BJ (cell line): ENCODE measurements around the gene SEZ6. TPM values are rescaled to one million over a fixed set of nuclear protein-coding genes. Genes with fewer than 3 reads are reported as not detected.

Source experiments
- CTCF ChIA-PET: fragments of 350-600 bp; formaldehyde crosslinking; extraction: SDS; loops from one replicate; lab custom pipeline; 2021; ENCODE audit warnings: antibody characterized with exemption, inconsistent platforms; lab: Yijun Ruan, JAX
- POLR2A ChIA-PET: fragments of 300-600 bp; sonication (Branson Sonifier 250); formaldehyde crosslinking; extraction: SDS; loops from one replicate; lab custom pipeline; 2021; ENCODE audit warnings: antibody characterized with exemption; lab: Charles Lee
- DNase-seq: peaks from one replicate; pipeline ENCODE4 v3.0.0-alpha.2; 2011; ENCODE audit warnings: low read depth
- H3K27me3 ChIP-seq: 2 replicates; pipeline ENCODE4 v1.6.0; 2011; ENCODE audit warnings: low read length; ENCODE audit not compliant: control insufficient read depth, insufficient read depth
- H3K36me3 ChIP-seq: 2 replicates; pipeline ENCODE4 v1.5.1; 2011; ENCODE audit warnings: low read length; ENCODE audit not compliant: control insufficient read depth, insufficient read depth
- H3K4me3 ChIP-seq: 2 replicates; pipeline ENCODE4 v1.5.1; 2011; ENCODE audit warnings: low read depth, mild to moderate bottlenecking, control low read depth, low read length
- CTCF ChIP-seq: IDR thresholded peaks from 2 replicates; pipeline ENCODE4 v1.5.1; 2011; ENCODE audit warnings: low read depth, mild to moderate bottlenecking, control low read depth, inconsistent platforms, low read length, moderate library complexity; ENCODE audit not compliant: insufficient read depth
- polyA plus RNA-seq: library from polyadenylated mRNA; depleted of rRNA; stranded (reverse); fragments of >200 nt; gene quantifications from 2 replicates; pipeline ENCODE4 v1.2.3, GENCODE V29; 2011

SEZ6 gene
- polyA plus RNA-seq, 1 experiment = not detected

DNA sequence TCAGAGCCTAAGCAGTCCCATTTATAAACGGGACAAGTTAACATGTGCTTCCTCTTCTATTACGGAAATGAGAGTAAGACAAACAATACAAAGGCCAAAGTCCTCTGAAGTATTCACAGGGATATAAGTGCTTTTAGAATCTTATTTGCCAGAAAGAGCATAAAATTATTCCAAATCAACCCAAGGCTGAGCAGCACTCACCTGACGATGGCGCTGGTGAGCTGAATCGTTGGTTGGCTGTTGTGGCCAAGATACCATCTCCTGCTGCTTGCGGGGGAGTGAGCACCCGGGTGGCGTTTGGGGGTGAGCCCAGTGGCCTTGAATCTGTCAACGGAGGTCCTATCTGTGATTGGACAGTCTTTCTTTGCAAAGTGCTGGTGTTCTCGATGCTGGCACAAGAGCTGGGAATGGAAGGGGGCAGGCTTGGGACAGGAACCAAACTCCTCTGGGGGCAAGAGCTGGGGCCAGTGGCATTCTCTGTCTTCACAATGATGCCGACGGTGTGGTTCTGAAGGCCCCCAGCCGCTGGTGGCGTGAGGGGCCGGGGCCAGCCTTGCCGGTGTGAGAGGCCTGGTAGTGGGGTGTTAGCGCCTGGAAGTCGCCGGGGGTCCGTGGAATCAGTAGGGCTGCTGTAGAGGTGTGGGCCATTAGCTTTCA lies 93.4 kb downstream of the SEZ6 start:
- Histone ChIP-seq H3K4me3 (no peak overlapping the region), H3K27me3 (no peaks in the 10 kb centered on the region), H3K36me3 (peaks cover 46% of the 10 kb centered on the region)
- TF ChIP-seq CTCF = peak; percentile 29
- ChIA-PET POLR2A (no interaction called here), CTCF (interaction anchor here (0.5 to 7.4 kb wide), 12 partner anchors 9 to 393 kb away, joined by 3 to 48 read pairs (median 4); partner anchors contain the start of genes DHRS13, FLOT2, NEK8 and TLCD1)
- no peak for DNase-seq

DNA sequence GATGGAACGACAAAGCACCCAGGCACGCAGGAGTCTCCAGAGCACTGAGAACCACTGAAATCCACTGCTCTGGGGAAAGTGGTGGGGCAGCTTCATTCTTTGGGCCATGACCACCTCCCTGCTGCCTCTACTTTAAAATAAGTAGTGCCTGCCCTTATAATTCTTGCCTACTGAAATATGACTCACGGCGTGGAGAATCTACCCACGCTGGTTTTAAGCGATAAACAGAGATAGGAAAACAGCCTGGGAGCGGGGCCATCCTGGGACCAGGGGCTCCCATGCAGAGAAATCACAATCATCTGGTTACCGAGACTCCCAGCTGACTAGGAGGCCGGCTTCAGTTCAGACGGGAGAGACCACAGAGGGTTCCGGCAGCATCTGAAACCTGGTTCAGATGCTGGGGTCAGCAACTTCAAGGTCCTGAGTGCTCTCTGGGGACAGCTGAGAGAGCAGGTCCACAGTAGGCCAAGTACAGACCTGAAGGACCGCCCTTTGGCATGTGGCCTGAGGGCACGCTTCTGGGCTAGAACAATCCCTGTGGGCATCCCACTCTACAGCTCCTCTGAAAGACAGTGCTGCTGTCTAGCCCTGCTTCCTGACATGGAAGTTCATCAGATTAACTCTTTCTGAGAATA lies 94.3 kb downstream of the SEZ6 start:
- Histone ChIP-seq H3K4me3 (no peak overlapping the region), H3K36me3 (peaks cover 44% of the 10 kb centered on the region), H3K27me3 (no peaks in the 10 kb centered on the region)
- ChIA-PET POLR2A (no interaction called here), CTCF (interaction anchor here (0.6 to 7.4 kb wide), 9 partner anchors 8 to 184 kb away, joined by 3 to 48 read pairs (median 4); partner anchors contain the start of genes DHRS13, FLOT2, NEK8 and TLCD1)
- no peak for DNase-seq
- TF ChIP-seq CTCF = no peak

DNA sequence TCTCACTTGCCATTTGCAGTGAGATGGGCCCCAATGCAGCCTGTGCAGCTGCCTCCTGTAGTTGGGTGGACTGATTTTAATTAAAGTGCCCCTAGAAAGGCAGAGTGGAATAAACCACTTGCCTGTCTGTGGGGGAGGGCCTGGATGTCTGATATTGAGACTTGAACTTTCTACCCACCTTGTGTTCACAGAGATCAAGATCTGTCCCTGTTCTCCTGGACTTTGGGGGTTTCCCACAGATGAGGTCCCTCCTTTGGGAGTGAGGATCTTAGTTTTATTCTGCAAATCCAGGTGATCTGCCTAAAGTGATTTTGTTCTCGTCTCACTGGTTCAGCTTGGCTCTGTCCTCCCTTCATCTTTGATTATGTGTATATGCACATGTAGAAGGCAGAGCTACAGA lies 95.3 kb downstream of the SEZ6 start:
- peaks cover 47% of the 10 kb centered on the region for H3K36me3 ChIP-seq
- no peaks in the 10 kb centered on the region for H3K27me3 ChIP-seq
- DNase-seq = no peak
- CTCF ChIA-PET = interaction anchor here (0.9 to 7.4 kb wide), 8 partner anchors 7 to 183 kb away, joined by 3 to 48 read pairs (median 4); partner anchors contain the start of genes NEK8 and TLCD1
- H3K4me3 ChIP-seq = no peak overlapping the region
- POLR2A ChIA-PET = no interaction called here
- TF ChIP-seq CTCF = no peak

GRCh38 chr17:28908640-28909167 lies 97.1 kb downstream of the SEZ6 start:
- ChIA-PET POLR2A (no interaction called here), CTCF (interaction anchor here (0.6 to 7.4 kb wide), 13 partner anchors 9 to 208 kb away, joined by 3 to 48 read pairs (median 5); partner anchors contain the start of genes FLOT2, NEK8 and TLCD1)
- H3K27me3 ChIP-seq = no peaks in the 10 kb centered on the region
- peak; percentile 40 for DNase-seq
- peaks cover 40% of the 10 kb centered on the region for H3K36me3 ChIP-seq
- no peak overlapping the region for H3K4me3 ChIP-seq
- no peak for TF ChIP-seq CTCF
